ENCODE data around the gene RNU1-4.
A peak's percentile ranks its signal among the peaks of the same experiment; 100 is the strongest.
"Not testable (repeated sequence)": the region's sequence is repeated elsewhere in the genome, so short reads cannot be mapped to it uniquely, and the experiment has no call there.

The RNU1-4 gene

DNA sequence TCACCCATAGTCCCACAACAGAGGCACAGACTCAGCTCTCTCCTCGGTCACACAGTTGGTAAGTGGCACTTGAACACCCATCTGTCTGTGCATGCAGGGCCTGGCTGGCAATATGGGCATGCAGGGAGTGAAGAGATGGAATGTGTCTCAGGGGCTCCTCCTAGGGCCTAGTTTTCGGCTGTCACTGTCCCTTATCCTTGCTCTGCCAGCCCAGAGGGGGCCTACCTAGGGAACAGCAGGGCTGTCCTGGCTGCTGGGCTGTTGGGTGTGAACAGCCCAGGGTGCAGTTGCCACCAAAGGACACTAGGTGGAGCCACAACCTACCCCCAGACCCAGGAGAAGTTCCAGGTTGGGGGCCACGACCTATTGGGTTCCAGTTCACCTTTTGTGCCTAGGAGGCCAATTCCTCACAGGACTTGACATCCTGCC is 30.6 kb upstream of the RNU1-4 start:
- DNase-seq, result peak in 1 of 2 donors; percentile 47

DNA sequence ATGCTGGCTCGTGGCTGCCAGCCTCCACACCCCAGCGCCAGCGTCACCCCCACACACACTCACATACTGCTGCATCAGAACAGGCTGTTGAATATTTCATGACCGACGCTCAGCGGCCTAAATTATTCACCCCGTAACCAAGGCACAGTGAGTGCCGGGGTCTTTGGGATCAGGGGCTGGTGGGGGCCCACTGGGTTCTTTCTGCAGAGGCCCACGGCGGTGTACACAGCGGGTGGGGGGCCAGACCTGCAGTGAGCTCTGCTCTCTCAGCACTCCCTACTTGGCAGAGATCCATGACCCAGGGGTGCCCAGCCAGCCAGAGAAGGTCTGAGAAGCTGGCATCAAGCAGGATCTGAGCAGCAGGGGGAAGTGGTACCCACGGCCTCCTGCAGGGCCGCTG is 29.7 kb upstream of the RNU1-4 start:
- DNase-seq, result not testable (repeated sequence)

DNA sequence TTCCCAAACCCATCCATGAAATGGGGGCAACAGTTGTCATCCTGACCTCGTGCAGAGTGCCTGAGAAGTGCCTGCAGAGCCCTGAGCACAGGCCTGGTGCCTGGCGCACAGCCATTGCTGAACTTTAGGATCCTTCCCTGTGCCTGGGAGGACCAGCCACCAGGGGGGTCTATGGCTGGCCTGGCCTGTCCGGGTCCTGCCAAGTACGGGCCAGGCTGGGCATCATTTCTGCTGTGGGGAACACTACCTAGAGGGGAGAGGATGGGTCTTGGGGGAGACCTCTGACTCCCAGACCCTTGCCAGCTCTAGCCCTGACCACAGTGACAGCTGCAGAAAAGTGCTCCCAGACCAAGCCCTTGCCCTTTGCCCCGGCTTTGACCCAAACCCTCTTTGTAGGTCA is 28.2 kb upstream of the RNU1-4 start:
- DNase-seq, result not testable (repeated sequence)

DNA sequence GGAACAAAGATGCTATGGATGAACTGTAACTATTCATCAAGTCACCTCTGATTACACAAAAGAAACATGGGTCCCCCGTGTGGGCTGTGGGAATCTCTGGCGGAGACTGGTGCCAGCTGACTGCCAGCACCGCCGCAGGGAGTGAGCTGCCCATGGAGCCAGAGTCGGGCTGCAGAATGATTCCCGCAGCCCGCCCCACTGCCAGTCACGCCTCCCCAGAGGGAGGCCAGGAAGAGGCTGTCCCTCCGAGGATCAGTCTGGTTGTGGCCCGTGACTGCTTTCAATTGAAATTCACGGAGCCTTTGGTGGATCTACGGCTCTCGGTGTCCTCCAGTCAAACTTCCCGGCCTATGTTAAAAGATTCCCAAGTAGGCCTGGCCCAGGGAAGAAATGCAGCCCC is 27.7 kb upstream of the RNU1-4 start:
- not testable (repeated sequence) for DNase-seq

DNA sequence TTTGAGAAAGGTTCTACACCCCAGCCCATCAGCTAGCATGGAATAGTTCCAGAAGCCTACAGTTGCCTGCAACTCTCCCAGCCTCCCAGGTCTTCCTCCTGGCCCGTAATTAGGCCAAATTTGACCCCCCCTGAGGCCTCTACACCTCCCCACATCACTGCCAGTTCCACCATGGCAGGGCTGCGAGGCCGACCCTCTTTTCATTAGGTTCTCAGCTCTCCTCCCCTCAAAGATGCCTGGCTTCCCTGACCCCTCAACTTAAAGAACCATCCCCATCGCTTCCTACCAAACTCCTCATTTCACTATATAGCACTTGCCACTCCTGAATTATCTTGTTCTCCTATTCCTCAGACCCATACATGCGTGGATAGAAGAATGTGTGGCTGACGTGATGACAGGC is 27.3 kb upstream of the RNU1-4 start:
- DNase-seq, result not testable (repeated sequence)

DNA sequence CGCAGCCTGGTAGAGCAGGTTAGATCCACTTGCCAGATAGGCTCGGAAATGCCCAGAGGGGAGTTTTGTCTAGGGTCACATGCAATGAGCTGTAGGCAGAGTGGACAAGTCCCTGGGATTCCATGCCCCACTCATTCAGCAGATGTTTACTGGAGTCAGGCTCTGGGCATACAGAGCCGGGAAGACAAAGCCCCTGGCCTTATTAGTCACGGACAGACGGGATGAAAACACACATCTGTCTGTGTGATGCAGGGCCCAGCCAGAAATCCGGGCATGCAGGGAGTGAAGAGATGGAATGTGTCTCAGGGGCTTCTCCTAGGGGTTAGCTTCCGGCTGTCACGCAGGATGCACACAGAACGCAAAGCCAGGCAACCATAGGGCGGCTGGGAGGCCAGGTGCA is 26.8 kb upstream of the RNU1-4 start:
- DNase-seq, result not testable (repeated sequence)

DNA sequence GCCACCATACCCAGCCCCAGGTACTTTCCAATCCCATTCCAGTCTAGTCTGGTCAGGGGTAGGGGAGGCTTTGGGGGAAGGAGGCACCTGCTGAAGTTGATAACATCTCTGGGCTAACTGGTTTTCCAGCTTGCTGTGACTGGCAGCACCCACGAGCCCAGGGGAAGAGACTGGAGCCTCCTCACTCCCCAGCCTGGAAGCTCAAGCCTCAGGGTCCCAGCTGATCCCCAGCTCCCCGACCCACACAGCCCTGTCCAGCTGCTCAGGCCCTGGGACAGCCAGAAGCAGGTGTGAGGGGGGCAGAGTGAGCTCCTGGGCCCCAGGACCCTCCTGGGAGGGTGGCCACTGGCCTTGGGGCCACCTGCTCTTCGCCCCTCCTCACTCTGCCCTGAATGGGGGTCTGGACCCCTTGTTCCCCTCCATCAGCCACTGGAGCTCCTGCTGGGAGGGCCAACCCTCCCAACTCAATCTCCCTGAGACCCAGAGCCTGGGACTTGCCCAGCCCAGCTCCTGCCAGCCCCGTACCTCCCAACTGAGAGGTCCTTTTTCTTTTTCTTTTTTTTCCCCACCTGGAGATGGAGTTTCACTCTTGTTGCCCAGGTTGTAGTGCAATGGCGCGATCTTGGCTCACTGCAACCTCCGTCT is 23.5 kb upstream of the RNU1-4 start:
- DNase-seq, result no peak

DNA sequence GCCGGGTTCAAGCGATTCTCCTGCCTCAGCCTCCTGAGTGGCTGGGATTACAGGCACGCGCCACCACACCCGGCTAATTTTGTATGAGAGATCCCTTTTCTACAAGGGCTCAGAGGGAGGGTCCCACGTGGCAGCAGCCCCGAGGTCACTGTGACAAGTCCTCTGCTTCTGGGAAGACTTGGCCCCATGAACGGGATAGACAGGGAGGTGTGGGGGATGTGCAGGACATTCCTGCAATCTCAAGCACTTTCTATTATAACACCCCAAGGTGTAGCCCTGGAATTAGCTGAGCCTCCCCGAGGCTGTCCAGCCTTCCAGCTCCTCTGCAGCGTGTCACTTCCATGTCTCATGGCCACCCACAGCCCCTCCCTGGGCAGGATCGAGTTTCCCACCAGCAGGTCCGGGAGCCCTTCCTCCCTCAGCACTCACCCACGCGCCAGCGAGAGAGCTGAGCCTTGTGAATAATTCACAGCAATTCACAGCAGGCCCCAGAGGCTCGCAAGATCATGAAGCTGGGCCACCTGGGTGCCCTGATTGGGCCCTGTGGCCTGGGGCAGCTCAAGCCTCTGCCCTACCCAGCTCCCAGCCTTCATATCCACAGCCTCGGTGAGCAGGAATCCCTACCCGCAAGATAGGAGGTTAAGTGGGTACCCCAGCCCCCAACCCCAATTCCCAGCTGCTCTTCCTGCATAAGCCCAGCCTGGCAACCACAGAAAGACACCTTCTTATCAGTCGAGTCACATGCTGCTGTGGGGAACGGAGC is 22.8 kb upstream of the RNU1-4 start:
- DNase-seq, result no peak

DNA sequence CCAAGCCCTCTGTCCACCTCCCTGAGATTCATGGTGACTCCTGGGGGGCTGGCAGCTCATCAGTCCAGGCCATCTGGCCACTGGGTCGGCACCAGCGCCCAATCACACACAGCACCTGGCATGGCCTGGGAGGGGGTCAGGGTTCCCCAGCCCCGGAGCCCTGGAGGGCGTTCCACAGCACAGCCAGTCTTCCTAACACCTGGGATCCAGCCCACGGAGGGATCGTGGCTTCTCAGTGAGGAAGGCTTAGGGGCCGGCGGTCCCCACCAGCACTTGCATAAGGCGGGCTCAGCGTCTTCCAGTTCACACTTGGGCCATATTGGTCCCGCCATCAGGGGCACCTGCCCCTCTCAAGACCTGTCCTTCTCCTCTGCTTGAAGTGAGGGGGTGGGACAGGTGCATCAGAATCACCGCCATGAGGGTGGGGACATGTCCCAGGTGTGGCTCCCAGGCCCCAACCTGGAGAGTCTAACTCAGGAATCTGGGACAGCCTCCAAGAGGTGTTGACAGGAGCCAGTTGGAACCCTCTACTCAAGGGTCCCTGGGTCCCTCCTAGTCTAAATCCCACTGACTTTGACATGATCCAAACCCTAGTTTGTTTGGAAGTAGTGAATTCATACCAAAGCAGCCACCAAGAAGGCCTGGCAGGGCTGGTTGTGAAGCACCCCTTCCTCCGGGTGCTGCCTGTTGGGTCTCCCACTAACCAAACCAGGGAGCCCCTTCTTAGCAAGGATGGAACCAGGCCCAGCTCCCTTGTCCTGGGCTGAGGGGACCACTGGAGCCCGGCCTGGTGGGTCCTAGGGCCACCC is 22.0 kb upstream of the RNU1-4 start:
- DNase-seq, result not testable (repeated sequence)

DNA sequence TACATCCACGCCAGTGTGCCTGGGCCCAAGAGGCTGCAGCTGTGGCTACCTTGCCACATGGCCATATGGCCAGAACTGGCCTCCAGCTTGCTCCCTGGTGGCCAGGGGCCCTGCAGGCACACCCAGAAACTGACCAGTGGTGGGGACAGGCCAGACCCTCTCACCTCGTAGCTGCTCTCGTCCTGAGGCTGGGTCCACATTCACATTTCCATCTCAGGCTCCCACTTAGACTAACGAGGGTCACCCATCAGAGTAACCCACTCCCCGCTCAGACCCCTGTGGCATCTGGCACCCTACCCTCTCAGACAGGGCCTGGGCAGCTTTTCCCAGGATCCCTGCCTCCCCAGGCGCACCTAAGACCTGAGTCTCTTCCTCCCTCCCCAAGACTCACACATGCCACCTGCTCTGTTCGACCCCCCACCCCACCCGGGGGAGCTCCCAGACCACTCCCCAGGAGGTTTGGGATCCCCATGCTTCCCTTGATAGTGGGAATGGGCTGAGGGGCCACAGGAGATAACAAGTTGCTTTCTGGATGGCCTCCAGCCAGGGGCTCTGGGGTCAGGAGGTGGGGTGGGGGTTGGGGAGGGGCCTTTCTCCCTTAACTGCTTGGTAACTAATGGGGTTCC is 21.3 kb upstream of the RNU1-4 start:
- no peak for DNase-seq

DNA sequence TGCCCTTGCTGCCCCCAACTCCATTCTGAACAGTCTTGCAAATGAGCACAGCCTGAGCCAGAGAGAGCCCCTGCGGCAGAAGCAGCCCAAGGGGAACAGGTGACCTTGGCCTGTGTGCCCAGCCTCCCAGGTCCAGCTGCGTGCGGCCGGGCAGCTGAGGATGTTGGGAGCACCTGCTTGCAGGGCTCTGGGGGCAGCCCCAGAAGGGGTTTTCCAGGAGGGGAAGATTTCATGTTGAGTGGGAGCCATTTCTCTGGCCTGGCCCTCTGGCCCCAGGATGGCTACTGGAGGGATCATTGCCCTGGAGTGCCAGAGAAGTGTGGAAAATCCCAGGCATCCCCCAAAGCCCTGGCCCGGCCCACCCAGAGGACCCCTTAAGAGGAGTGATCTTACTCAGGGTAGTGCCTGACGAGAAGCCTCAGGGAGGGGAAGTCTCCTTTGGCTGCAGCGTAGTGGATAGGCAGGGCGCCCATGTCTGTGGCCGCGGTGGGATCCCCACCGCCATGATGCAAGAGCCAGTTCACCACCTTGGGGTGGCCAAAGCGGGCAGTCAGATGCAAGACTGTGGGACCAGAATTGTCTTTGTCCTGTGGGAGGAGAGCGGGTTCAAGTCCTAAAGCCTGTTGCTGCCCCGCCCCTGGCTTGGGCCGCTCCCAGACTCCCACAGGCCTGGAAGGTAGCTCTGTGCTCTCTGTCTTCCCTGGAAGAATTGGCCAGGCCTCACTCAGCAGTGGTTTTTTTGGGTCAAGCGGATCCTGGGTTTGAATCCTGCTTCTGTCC is 20.6 kb upstream of the RNU1-4 start:
- no peak for DNase-seq

DNA sequence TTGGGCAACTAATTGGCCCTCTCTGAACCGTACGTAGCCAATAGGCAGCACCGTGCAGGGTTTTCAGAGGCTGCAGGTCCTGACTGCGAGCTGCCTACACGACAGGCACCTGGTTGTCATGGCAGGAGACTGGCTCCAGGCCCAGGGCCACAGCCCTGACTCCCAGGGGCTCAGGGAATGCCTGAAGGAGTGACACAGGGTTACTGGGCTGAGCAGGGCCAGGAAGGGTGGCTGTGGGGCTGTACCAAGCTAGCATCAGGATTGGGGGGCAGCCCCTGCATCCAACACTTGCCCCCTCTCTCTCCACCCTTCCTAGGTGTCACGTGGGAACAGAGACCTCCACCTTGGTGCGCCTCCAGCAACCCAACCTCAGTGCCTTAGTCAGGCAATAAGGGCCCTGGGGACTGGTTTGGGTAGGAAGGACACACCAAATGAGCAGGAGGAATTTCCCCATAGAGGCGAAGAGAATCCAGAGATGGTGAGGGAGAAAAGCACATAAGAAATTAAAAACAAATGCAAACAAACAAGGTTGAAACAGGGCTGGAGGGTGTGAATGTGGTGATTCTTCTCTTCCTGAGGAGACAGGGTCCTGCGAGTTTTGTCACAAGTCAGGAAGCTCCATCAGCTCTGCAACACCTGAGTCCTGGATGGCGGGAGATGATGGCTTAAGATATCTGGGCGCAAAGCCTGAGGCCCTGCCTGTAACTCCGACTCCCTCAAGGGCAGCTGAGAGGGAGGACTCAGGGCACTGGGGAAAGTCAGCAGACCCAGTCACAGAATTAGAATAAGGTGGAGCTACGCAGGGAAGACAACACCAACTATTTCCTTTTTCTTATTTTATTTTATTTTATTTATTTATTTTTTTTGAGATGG is 19.7 kb upstream of the RNU1-4 start:
- no peak for DNase-seq

DNA sequence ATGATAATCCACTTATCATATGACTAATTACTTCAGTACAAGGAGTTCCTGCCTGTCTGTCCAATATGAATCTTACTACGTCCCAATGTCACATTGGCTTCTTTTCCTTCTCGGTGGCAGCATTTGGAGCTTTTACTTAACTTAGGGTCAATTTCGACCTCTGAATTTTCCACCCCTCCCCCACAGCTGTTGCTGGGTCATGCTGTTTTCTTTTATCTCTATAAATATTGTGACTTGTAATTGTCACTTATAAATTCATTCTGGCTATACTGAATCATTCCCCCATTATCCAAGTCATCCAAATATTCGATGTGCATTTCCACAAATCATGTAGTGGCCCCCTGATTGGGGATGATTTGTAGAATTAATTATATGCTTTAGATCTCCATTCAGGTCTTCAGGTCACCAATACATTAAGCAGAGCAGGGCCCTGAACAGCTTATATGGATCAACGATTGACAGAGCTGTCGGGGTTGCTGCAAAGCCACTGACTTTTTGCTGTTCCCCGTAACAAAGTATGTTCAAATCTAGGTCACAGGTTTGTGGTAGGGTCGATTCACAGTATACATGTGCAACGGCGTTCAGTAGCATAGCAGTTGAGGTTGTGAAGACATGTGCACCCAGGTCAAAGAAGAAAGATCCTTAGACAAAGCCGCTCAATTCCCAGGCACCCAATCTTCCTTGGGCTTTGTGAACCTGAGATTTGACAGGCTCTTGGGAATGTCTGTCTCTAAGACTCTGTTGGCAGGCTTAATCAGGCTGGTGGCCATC is 18.3 kb upstream of the RNU1-4 start:
- no peak for DNase-seq

DNA sequence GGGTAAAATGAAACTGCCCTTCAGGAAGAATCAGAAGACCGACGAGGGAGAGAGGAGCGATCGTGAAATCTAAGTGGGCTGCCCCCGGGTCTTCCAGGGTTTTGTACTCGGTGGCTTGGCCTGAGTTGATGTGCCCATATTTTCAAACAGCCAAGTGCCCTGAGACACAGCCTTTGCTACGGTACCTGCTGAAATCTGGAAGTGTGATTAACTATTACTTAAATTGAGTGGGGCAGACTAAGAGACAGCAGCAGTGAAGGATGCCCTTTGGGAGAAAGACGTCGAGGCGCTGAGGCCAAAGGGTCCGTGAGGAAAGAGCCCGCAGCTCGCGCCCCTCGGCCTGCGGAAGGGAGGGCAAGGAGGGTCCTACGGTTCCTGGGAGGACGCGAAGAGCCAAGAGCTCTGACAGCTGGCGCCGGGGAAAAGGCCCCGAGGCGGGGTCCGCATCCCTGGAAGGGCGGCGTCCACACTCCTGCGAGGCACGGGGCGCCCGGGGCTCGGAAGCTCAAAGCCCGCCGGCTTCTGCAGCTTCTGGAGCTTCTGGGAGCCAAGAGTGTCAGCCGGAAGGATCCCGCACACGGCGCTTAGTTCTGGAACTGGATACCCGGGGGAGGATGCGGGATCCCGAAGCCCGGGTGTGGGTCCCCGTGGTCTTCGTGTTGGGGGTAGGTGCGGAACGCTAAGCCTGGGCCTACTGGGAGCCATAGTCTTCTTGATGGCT is 15.4 kb upstream of the RNU1-4 start:
- DNase-seq, result no peak

DNA sequence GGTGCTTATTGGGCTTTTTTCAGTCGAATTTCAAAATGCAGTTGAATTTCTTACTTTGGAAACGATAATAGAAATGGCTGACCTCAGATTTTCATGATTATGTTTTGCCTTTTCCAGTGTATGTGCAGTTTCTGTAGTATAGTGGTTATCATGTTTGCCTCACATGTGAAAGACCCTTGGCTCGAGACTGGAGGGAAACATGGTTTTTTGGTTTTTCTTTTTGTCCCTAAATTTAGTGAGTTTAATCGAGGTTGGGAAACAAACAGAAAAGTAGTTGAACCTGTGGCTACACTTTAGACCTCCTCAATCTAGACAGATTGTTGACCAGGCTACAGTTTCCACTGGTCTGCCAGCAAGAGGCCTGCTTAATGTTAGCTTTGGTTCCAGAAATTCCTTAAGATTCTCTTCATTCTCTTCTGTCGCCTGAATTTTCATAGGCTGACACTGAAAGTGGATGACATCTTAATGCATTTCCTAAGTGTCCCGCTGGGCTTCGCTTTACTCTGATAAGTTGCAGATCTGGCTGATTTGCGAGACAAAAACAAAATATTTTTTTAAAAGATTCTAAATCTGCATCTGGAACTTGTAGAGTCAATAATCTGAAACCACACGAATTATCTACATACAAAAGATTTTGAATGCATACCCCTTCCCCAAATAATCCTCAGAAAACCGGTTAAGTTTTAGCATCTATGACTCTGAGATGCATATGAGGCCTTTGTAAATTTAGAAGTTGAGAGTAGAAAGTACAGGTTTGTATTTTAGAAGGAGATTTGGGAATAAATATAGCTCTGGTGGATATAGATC is 14.7 kb upstream of the RNU1-4 start:
- DNase-seq, result not testable (repeated sequence)

DNA sequence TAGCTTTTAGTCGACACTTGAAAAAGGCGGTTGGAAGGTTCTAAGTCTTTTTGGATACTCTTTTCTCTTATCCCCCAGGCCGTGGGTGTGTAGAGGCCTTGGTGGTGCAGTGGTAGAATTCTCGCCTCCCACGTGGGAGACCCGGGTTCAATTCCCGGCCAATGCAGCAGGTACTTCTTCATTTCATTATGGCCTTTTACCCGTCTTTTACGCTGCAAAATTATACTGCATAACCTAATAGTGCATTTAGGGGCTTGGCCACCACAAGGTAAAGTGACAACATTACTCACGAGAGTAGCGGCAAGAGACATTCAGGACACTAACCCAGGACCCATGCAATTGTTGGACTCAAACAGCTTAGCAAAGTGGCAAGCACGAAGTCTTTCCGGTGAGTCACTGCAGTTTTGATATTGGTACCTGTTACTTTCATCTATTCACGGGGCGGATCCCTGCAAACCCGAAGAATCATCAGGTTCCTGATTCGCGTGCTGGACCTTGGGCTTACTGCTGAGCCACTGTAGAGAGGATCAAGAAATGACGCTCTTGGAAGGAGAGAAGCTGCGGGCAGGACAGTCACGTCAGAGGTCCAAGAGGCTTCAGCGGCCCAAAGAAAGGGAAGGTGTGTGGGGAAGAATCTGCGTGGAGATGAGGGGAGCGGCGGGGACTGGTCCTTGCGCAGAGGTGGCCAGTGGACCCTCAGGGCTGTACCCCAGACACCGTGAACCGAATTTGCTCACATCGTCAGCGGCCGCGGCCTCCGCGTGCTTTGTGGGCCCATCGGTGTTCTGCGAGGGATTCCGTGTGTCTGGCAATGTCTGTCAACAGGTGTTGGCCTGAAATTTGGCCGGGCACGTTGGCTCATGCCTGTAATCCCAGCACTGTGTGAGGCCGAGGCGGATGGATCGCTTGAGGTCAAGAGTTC is 12.9 kb upstream of the RNU1-4 start:
- peak; percentile 60 to 83 for DNase-seq

DNA sequence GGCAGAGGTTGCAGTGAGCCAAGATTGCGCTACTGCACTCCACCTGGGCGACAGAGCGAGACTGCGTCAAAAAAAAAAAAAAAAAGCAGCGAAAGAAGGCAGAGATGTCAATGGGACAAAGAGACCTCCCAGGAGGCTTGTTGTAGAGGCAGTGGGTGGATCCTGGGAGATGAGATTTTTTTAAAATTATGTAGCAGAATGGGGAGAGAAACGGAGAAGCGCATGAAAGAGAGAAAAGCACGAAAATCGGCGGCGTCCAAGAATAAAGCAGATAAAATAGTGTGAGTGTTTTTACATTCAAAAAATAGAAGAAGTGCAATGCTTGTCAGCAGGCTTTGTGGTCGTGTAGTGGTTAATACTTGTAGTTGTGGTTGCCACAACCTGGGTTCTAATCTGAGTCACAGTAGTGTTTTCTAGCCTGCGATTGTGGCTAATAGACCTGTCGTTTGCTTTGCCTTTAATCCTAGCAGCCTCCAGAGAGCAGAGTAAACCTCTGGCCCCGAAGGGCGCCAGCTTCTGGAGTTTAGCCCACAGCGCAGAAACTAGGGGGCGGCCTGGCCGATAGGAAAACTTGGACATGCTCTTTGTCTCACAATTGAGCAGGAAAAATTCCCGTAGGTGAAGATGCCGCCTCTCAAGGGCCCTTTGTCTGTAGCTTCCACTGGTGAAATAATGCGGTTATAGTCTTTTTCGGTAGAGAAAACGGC is 11.9 kb upstream of the RNU1-4 start:
- DNase-seq, result not testable (repeated sequence)

All from stimulated activated CD4-positive, alpha-beta T cell treated with anti-CD3 and anti-CD28 coated beads, Interleukin-2, amount 100 ng/mL, for 48 hours (primary cell).